Measurements from ENCODE around the gene C10orf62.

DNA sequence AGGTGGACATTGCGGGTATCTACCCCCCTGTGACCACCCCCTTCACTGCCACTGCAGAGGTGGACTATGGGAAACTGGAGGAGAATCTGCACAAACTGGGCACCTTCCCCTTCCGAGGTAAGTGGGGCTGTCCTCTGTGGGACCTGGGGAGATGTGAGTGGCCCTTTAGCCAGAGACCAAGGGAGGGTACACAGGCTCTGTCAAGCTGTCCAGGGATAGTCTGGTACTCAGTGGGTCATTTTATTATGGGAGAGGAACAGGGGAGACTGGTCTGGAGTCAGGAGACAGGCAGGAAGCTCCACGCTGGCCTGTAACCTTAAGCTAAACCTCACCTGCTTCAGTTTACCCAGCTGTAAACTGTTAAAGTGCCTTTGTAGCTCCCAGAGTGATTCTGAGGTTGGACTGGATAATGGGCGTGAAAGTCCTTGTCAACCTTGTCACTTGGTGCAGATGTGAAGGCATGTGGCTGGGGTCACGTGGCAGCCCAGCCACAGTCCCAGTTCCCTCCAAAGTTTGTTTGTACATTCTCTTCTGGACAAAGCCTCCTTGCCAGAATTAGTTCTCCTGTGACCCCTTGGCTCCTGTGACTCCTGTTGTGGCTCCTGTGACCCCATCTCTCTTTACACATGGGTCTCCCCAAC is 4.6 kb upstream of the C10orf62 start:
- no peak for TF ChIP-seq CTCF (IDR thresholded peaks at IDR 0.05)
- no peak for TF ChIP-seq POLR2A (IDR thresholded peaks at IDR 0.05)
